ENCODE data around the gene PPFIA4. TPM values are rescaled to one million over a fixed set of nuclear protein-coding genes. Genes with fewer than 3 reads are reported as not detected.
"Not testable (repeated sequence)": the region's sequence is repeated elsewhere in the genome, so short reads cannot be mapped to it uniquely, and the experiment has no call there.

Gene PPFIA4
- 6.4 and 7.9 TPM in 2 replicates for total RNA-seq

DNA sequence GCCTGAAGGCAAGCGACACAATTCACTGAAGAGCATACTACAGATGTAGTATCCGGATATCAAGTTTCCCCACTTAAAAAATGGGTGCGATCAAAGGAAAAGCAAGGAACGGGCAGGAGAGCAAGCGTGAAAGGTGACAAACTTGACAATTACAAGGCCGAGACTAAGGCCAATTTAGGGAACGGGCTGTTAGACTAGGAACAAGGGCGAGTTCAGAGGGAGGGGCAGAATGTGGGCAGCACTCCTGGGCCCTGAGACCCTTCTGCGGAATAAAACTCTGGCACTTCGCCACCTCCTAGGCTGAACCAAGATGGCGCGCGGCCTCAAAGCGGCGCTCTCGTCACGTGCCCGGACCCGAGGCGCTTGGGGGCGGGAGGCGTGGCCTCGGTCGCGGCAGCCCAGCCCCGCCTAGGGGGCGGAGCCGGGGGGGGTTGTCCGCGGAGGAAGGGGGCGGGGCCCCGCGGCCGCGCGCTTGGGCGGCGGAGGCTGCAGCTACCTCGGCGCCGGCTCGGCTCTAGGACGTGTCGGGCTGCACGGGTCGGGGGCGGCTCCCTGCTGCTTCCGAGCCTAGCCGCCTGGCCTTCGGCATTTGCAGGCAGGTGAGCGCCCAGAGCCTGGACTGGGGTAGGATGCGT, at the start of gene PPFIA4:
TSS of gene PPFIA4 (plus strand) at position 461 of the 635 bp plus-strand sequence. CDS start 12,518 bp downstream, outside the sequence.
- intact Hi-C loops (cut with micrococcal nuclease) = loop anchor here (1.0 to 5.0 kb wide), 12 partner anchors 19 to 1197 kb away; partner anchors contain the start of genes ADIPOR1, IPO9, KLHL12 and PCAT6

DNA sequence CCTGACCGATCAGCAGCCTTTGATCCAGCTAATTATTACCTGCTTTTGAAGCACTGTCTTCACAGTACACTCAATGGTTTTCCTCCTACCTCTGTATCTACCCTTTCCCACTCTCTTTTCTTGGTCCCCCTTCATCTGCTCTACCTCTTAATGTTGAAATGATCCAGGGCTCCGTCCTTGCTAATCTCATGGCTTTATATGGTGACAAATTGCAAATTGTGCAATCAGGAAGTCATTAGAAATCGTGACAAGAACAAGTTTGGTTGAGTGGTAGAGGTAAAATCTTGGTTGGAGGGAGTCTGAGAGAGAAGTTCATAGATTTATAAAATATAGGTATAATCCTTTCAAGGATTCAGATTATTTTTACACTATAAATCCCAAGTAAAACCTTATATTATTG, 49.7 kb upstream of the PPFIA4 start:
- intact Hi-C loops (cut with micrococcal nuclease) = no loop called here

DNA sequence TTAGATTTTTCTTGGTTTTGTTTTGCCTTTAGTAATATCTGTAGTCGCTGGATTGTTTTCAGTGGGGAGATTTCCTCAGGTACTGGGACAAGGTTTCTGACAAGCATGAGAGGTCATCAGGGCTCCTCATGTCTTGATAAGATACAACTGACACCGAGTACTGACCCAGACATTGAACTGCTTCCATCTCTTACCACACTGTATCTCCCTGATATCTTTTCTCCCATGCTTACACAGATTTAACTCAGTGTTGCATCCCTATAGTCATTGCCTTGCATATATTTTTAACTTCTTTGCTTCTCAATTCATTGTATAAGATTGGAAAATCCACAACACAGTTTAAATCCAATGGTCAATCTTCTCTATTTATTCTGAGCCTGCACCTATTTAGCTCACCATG, 46.8 kb upstream of the PPFIA4 start:
- intact Hi-C loops (cut with micrococcal nuclease) = no loop called here

DNA sequence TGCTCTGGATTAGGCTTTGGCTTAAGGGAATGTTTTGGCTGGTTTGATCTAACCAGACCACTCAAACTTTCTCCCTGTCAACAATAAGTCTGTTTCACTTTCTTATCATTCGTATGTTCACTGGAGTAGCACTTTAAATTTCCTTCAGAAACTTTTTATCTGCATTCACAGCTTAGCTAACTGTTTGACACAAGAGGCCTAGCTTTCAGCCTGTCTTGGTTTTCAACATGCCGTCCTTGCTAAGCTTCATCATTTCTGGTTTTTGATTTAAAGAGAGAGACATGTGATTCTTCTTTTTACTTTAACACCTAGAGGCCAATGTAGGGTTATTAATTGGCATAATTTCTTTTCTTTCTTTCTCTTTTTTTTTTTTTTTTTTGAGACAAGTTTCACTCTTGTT, 44.4 kb upstream of the PPFIA4 start:
- intact Hi-C loops (cut with micrococcal nuclease) = no loop called here

DNA sequence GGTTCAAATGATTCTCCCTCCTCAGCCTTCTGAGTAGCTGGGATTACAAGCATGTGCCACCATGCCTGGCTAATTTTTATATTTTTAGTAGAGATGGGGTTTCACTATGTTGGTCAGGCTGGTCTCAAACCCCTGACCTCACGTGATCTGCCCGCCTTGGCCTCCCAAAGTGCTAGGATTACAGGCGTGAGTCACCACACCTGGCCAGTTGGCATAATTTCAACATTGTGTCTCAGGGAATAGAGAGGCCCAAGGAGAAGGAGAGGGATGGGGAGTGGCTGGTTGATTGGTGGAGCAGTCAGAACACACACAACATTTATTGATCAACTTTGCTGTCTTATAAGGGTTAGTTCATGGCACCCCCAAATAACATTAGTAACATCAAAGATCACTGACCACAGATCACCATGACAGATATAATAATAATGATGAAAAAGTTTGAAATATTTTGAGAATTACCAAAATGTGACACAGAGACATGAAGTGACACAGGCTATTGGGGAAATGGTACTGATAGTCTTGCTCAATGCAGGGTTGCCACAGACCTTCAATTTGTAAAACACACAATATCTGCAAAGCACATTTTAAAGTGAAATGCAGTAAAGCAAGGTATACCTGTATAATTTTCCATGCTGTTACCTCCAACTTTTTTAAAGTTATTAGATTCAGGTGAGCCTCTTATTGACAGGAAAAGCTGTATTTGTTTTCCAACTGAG, 43.4 kb upstream of the PPFIA4 start:
- intact Hi-C loops (cut with micrococcal nuclease) = no loop called here

DNA sequence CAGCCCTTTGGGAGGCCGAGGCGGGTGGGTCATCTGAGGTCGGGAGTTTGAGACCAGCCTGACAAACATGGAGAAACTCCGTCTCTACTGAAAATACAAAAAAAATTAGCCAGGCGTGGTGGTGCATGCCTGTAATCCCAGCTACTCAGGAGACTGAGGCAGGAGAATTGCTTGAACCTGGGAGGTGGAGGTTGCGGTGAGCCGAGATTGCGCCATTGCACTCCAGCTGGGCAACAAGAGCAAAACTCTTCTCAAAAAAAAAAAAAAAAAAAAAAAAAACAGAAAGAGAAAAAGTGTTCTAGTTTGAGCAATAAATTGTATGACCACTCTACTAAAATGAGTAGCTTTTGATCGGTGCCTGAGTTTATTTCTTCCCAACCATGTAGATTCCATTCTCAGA, 40.2 kb upstream of the PPFIA4 start:
- intact Hi-C loops (cut with micrococcal nuclease) = not testable (repeated sequence)

DNA sequence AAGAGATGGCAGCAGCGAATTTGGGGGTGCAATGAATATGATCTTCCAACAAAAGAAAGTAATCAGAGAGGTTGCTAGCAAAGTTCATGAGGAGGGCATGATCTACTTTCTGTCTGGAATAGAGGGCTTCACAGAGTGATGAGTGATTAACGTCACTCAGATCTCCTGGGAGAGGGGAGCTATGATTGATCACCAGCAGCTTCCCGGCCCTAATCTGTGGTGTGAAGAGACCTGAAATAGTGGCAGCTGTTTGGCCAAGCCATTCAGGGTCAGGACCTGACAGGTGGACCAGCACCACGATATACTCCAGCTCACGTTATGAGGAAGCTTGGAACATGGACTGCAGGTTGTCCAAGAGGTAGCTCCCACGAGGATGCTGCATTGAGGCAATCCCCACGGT, 39.0 kb upstream of the PPFIA4 start:
- intact Hi-C loops (cut with micrococcal nuclease) = no loop called here

DNA sequence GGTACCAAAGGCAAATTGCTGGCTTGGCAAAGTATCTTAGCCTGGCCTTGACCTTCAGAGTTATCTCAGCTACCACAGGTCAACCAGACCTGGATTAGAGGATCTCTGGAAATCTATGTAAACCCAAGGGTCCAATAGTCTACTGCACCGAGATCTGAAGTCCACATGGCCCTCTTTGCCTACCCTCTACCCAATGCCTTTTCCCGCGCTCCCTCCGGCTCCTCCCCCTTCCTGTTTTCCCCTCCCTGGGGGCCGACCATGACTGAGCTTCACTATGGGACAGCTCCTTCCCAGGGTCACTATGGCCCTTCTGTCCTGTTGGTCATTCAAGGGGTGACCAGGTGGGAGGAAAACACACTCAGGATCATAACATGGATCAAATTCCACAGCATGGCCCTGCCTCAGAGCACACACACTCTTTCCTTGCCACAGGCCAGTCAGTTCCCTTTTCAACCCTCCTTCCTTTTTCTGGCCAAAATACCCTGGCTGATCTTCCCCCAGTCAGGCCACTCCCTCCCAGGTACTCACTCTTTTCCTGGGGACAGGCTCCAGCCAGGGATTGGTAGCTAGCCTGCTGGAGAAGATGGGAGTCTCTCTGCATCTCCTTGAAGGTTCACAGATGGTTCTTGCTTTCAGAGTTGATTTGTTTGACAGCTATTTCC, 38.2 kb upstream of the PPFIA4 start:
- intact Hi-C loops (cut with micrococcal nuclease) = no loop called here

DNA sequence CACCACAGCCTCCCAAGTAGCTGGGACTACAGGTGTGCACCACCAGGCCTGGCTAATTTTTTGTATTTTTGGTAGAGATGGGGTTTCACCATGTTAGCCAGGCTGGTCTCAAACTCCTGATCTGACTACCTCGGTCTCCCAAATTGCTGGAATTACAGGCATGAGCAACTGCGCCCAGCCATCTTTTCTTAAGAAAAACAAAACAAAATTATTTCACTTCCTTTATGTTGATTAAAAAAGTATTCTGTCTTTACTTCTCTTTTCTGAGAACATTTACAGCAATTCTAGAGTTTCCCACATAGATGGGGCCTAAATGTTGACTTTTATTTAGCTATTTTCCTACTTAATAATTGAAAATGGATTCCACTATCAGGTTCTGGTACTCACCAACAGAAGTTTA, 36.4 kb upstream of the PPFIA4 start:
- intact Hi-C loops (cut with micrococcal nuclease) = loop anchor here (10.0 kb wide), 1 partner anchor 525 kb away; no protein-coding TSS in a partner anchor

DNA sequence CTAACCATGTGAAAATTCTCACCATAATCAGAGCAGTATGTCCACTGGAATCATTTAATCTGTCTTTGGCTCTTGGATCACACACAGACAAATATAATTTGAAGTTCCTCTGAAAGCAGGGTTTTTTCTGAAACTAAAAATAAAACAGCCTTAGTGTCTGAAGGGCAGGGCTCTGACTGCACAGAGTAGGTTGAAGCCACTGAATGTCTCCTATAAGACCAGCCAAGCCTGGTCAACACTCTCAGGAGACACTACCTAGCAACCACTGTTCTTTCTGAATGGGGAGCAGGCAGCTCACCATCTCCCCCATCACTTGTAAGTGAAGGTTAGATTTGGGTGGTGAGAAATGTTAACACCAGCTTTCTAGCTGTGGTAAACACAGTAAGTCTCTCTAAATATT, 35.2 kb upstream of the PPFIA4 start:
- intact Hi-C loops (cut with micrococcal nuclease) = loop anchor here (10.0 kb wide), 1 partner anchor 526 kb away; no protein-coding TSS in a partner anchor

DNA sequence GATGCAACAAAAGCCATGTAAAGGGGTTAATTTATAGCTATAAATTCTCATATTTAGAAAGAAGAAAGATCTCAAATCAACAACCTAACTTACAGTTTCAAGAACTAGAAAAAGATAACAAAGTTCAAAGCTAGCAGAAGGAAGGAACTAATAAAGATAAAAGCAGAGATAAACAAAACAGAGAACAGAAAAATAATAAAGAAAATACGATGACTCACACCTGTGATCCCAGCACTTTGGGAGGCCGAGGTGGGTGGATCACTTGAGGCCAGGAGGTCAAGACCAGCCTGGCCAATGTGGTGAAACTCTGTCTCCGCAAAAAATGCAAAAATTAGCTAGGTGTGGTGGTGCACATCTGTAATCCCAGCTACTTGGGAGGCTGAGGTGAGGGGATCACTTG, 31.5 kb upstream of the PPFIA4 start:
- intact Hi-C loops (cut with micrococcal nuclease) = loop anchor here (10.0 kb wide), 1 partner anchor 530 kb away; no protein-coding TSS in a partner anchor

DNA sequence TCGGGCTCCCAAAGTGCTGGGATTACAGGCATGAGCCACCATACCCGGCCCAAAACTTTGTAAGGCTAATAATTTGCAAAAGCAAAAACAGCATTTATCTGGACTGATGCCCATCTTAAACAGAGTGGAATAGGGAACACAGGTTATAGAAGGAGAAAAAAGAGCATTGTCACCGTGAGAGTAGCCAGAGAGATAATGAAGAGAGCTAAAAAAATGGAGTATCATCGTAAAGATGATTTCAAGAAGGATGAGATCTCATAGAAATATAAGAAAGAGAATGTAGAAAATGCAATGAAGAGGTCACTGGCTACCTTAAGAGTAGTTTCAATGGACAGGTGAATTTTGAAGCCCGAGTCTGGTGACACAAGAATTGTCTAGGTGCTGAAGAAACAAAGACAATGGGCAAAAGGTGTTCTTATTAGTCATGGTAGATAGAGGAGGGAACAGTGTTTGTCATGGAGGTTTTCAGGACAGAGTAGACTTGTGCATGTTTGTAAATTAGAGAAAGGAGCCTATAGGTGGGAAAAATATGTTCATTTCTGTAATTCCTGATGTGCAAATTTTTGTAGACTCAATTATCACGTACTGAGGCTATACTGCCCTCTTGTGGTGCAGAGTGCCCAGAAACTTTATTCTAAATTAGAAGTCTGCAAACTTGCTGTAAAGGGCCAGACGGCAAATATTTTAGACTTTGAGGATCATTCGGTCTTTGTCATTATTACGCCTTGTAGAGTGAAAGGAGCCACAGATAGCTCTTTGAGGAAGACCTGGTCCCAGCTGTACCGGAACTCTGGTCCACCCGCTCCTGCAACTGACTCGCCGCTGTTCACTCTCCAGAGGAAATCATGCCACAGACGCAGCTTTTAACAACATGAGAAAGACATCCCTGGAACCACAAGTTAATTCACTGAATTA, 27.2 kb upstream of the PPFIA4 start:
- intact Hi-C loops (cut with micrococcal nuclease) = loop anchor here (1.0 to 10.0 kb wide), 8 partner anchors 31 to 534 kb away; partner anchors contain the start of genes ADIPOR1 and RABIF

DNA sequence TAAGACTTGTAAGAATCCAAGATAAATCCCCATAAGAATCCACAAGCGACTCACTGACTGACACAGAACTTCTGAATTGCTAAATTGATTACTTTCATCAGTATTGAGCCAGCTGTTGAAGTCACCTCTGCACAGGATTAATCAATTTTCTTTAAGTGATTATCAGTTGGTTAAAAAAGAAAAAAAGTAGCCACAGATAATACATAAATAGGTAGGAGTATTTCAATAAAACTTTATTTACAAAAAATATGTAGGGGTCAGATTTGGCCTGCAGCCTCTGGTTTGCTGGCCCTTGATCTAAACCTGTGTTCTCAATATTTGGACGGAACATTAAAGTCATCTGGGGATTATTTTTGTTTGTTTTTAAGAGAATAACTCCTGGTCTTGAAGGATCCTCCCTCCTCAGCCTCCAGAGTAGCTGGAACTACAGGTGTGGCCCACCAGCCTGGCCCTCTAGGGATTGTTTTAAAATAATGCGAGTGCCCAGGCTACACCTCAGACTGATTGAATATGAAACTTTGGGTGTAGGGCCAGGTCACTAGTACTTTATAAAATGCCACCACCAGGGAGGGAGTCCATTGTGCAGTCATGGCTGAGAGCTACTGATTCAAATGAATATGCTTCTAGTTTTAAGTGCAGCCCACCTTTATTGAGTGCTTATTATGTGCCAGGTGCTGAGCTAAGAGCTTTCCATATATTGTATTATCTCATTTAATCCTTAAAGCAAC, 25.9 kb upstream of the PPFIA4 start:
- intact Hi-C loops (cut with micrococcal nuclease) = loop anchor here (10.0 kb wide), 1 partner anchor 836 kb away; the partner anchor contains the start of gene PTPN7

DNA sequence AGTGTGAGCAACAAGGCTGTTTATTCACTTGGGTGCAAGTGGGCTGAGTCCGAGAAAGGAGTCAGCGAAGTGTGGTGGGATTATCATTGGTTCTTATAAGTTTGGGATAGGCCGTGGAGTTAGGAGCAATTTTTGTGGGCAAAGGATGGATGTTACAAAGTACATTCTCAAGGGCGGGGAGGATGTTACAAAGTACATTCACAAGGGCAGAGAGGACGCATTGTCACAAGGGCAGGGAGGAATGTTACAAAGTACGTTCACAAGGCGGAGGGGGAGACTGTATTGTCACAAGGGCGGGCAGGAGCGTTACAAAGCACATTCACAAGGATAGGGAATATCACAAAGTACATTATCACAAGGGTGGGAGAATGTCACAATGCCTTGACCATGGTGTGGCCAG, 24.3 kb upstream of the PPFIA4 start:
- intact Hi-C loops (cut with micrococcal nuclease) = loop anchor here (10.0 kb wide), 1 partner anchor 837 kb away; the partner anchor contains the start of gene PTPN7

DNA sequence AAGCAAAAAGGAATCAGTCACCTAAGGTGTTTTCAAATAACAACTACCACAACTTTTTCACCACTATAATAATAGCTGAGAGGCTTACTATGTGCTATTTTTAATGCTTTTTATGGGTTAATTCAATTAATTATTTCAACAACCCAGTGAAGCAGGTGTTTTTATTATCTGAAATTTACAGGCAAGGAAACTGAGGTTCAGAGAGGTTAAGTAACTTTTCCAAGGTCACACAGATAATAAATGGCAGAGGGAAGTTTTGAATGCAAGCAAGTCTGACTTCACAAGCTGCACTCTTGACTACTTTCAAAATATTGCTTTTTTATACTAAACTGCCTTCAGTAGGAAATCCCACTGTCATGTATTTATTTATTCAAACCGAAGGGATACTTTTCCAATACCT, 23.3 kb upstream of the PPFIA4 start:
- intact Hi-C loops (cut with micrococcal nuclease) = loop anchor here (10.0 kb wide), 1 partner anchor 838 kb away; the partner anchor contains the start of gene PTPN7

DNA sequence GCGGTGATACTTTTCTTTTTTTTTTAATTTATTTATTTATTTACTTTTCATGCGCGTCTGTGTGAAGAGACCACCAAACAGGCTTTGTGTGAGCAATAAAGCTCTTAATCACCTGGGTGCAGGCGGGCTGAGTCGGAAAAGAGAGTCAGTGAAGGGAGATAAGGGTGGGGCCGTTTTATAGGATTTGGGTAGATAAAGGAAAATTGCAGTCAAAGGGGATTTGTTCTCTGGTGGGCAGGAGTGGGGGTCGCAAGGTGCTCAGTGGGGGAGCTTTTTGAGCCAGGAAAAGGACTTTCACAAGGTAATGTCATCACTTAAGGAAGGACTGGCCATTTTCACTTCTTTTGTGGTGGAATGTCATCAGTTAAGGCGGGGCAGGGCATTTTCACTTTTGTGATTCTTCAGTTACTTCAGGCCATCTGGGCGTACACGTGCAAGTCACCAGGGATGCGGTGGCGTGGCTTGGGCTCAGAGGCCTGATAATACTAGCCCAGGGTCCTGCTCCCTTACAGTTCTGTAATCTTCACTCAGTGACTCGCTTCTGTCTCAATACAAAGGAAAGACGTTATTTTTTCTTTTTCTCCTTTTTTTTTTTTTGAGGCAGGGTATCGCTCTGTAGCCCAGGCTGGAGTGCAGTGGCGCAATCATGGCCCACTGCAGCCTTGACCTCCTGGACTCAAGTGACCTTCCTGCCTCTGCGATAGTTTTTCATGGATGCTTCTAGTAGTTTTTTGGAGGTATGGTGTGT, 20.7 kb upstream of the PPFIA4 start:
- intact Hi-C loops (cut with micrococcal nuclease) = loop anchor here (2.0 to 10.0 kb wide), 5 partner anchors 322 to 857 kb away; partner anchors contain the start of genes PTPN7, SNRPE, ZBED6 and ZC3H11A

DNA sequence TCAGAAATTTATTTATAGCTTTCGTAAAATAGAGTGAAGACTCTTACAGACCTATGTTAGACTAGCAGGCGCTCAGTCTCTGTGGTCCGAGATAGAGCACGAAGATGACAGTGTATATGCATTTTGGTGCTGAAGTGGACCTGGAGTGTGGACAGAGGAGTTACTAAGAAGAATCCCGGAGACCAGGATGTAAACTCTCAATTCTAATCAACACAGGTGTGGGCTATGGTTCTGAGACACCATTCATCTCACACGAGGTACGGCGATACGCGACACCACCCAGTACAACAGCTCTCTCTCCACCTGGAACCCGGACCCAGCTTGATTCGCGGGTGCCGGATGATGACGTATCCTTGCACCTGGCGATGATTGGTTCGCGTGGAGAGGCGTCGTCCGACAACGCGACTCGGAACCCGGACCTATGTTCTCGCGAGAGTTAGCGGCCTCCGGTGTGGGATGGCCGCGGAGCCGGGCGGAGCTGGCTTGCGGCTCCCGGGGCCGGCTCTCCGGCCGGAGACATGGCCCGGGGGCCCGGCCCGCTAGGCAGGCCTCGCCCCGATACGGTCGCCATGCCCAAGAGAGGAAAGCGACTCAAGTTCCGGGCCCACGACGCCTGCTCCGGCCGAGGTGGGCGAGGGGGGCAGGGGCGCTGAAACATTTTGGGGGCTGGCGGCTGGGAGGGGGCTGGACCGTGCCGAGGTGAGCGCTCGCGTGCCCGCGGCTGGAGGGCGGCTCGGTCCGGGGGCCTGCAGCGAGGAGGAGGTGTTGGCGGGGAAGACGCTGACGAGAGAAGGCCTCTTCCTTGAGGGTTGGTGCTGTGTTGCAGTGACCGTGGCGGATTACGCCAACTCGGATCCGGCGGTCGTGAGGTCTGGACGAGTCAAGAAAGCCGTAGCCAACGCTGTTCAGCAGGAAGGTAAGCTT, 19.1 kb upstream of the PPFIA4 start, which contains the start of gene TMEM183A:
TSS of gene TMEM183A (plus strand) at position 427 of the 924 bp plus-strand sequence. CDS start at position 519, 92 bp downstream.
- intact Hi-C loops (cut with micrococcal nuclease) = loop anchor here (1.0 to 10.0 kb wide), 12 partner anchors 19 to 855 kb away; partner anchors contain the start of genes ADIPOR1, CYB5R1, KLHL12 and PCAT6

DNA sequence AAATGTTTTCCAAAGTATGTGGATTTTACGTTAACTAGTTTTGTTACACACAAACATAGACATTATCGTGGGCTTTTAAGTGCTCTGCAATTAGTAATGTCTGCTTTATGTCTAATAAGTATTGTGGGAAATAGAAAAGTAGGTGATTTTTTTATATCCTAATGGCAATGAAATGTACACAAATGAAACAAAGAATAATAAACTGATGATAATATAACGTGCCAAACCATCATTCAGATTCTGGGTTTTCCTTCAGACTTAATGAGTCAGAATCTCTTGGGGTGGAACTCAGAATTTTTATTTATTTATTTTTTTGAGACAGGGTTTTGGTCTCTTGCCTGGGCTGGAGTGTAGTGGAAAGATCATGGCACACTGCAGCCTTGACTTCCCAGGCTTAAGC, 17.1 kb upstream of the PPFIA4 start:
- intact Hi-C loops (cut with micrococcal nuclease) = loop anchor here (5.0 to 10.0 kb wide), 4 partner anchors 318 to 853 kb away; partner anchors contain the start of genes PTPN7 and SNRPE
